ENCODE measurements around the gene MGAT5B.

- no peak for TF ChIP-seq CTCF (IDR thresholded peaks at IDR 0.05; ENCODE audit: low read depth, low read length, poor library complexity, severe bottlenecking)
- TF ChIP-seq EZH2phosphoT487 (IDR thresholded peaks at IDR 0.05; ENCODE audit: borderline replicate concordance, low read length), result no peak
Measured at GRCh38 chr17:76907352-76907751, 39.1 kb downstream of the MGAT5B start.

All from DOHH2 (cell line).